NCI-H2196 treated with DMSO at 0.1 percent for 48 hours (cell line): Measurements from ENCODE around the gene WASF1.
A peak's percentile ranks its signal among the peaks of the same experiment; 100 is the strongest.
"Not testable (repeated sequence)": the region's sequence is repeated elsewhere in the genome, so short reads cannot be mapped to it uniquely, and the experiment has no call there.

Experiments used
- DNase-seq: peaks from one replicate; lab custom pipeline; 2025; ENCODE audit not compliant: unreplicated experiment; lab: John Stamatoyannopoulos, UW

The WASF1 gene

DNA sequence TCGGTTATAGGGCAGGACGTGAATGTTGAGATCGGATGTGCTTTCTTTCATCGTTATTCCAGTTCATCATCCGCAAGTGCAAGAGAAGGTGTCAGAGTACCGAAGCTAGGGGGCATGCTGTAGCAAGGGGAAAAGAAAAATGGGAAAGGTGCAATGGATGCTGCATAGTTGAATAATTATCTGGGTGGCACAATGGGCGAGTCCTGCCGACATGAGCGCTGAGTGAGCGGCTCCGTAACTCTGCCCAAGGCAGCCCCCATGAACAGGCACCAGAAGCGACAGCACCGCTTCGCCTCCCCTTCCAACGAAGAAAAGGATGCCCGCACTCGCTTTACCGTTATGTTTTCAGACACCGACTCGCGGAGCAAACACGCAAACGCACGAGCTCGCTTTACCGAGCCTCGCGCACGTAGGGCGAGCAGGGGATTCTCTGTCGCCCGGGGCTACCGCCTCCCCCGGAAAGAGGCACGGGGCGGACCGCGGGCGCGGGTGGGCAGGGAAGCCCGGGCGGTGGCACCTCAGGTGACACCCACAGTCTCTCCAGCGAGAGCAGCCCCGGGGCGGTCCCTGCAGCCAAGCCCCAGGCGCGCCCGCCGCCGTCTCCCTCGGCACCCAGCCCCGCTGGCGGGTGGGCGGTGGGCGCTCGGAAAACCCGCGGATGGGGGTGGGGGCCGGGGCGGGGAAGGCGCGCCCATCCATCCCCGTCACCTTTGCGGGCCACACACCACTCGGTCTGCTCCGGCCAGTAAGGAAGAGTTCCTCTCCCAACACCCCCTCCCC, 654 bp downstream of the WASF1 start:
- peak; percentile 59 for DNase-seq

DNA sequence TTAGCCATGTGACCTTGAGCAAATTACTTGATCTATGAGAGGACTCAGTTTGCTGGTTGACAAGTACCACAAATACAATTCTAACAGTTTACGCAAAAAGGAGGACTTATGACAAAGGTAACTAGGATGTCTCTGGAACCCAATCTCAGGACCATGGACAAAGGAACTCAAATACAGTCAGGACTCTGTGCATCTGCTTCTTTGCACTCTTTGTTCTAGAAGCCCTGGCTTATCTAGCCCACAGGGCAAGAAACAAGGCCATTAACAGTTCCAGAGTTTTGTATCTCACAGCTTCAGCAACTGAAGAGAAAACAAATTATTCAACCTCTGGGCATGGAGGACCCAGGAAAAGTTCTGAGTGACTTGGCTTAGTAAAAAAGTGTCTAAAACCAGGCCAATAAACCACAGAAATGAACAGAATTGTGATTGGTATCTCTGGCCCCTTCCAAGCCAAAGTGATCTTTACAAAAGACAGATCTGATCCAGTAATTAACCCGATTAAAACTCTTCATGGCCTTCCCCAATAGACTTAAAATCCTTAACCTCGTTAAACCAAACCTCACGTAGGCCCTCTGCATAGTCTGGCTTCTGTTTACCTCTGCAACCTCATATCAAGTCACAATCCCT, 5.9 kb downstream of the WASF1 start:
- DNase-seq = no peak

DNA sequence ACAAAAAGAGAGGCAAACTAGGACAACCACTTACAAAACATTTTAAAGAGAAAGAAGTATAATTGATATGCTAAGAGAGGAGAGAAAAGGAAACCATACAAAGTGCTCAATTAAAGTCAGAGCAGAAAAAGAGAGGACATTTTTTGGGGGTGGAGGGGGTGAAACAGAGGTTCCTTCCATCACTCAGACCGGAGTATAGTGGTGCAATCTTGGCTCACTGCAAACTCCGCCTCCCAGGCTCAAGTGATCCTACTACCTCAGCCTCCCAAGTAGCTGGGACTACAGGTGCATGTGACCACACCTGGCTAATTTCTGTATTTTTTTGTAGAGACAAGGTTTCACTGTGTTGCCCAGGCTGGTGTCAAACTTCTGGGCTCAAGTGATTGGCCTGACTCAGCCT, 9.4 kb downstream of the WASF1 start:
- no peak for DNase-seq

DNA sequence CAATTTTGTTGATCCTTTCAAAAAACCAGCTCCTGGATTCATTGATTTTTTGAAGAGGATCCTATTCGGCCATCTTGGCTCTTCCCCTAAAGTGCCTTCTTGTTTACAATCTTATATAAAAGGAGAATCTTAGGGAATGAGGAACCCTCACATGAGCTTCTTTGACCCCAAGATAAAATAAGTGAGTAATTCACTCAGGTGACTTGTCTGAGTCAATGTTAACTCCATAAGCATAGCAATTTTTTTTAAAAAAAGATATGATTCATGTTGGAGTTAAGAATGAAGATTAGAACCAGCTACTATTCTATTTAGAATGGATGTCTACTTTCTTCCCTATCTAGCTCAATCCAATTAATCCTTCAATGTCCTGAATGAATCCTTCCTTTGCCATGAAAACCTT, 21.0 kb downstream of the WASF1 start:
- DNase-seq = no peak

DNA sequence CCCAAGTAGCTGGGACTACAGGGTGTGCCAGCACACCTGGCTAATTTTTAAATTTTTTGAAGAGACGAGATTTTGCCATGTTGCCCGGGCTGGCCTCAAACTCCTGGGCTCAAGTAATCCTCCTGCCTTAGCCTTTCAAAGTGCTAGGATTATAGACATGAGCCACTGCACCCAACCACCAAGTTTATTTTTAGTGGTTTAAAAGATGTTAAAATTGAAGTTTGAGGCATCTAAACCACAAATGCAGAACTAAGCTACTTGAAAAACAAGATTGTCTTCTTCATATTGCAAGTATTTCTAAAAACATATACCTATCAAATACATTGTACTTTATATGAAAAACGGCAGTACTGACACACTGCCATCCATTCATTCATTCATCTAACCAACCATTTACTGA, 31.6 kb downstream of the WASF1 start:
- no peak for DNase-seq

DNA sequence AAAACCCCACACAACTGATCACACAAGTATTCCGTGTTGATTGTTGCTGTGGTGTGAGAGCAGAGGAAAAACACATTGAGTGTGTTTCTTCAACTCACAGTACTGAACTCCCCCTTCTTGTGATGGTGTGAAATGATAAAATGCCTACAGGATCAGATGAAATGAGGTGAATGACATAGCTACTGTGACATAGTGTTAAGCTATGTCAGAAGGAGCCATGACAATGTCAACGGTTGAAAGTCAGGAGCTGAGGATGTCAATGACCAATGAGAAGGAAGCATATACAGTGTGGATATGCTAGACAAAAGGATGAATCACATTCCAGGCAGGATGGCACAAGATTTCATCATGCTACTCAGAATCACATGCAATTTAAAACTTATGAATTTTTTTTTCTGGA, 38.8 kb downstream of the WASF1 start:
- no peak for DNase-seq

DNA sequence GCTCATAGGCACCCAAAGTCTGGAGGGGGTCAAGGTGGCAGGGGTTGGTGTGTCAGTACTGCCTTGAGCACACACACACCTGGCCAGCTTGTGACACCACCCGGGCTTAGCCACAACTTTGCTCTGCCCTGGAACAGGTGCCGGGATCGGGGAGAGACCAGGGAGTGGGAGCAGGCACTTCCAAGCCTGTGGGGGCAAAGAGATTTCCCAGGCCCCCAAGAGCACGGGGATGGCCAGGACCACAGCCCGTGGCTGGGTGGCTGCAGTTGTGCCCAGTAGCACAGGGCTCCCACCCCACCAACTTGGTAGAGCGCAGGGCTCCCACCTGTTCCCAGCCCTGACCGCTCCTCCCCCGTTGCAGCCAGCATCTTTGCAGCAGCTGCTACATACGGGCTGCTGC, 40.4 kb downstream of the WASF1 start:
- no peak for DNase-seq

DNA sequence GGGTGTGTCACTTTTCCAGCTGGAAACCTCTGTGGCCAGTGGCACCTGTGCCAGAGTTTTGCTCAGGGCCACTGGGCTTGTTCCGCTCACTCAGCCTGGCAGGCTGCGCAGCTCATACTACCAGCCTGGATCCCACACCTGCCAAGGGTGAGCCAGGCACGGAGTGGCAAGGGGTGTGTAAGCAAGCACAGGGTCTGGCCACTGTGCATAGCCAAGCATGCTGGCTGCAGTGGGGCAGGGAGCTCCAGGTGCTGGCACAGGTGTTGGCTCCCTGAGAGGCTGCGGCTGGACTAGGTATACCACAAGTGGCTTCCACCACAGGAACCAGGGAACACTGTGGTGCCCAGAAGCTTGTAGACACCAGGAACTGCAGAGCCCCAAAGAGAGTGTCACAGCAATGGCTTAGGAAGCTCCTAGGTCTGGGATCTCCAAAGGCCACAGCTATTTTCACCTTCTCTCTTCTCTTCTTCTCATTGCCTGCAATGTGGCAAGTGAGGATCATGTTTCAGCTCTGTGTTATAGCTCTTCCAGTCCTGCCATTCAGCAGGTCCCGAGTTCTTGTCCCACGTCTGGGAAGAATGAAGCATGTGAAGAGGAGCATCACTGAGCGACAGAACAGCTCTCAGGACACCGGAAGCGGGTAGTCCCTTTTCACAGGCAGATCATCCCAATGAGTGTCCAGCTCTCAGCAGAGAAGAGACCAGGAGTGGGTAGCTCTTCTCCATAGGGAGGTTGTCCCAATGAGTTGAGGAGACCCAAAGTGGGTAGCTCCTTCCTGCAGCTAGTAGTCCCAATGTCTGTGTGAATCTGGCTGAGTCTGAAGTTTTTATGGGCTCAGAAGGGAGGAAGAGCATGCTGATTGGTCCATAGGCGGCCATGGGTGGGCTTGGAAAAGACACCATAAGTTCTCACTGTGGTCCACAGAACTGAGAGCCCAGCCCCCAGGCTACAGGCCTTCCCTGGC, 41.3 kb downstream of the WASF1 start:
- no peak for DNase-seq

DNA sequence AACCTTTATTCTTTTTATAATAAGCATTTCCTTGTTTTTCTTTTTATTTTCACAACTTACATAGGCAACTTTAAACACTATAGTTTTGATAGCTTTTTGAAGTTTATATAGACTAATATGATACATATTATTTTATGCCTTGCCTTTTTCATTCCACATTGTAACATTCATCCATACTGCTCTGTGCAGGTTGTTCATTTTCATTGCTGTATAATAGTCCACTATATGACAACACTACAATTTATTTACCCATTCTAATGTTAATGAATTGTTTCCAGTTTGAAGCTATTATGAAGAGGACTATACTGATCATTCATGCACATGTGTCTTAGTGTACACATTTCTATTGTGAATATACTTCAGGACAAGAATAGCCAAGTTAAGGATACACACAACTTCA, 49.1 kb downstream of the WASF1 start:
- DNase-seq = no peak

DNA sequence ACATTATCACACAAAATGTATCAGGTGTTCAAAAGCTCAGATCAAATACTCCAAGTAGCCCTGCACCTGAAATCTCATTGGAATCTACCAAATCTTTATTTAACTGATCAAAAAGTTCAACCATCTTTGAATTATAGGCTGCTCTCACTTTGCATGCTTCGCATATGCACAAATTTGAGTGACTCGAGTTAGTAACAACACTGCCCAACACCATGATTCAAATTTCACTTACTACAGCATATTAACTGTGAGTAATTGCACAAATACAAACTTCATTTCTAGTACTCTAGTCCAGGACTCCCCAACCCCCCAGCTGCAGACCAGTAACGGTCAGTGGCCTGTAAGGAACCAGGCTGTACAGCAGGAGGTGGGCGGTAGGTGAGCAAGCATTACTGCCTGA, 51.1 kb downstream of the WASF1 start:
- DNase-seq = no peak

DNA sequence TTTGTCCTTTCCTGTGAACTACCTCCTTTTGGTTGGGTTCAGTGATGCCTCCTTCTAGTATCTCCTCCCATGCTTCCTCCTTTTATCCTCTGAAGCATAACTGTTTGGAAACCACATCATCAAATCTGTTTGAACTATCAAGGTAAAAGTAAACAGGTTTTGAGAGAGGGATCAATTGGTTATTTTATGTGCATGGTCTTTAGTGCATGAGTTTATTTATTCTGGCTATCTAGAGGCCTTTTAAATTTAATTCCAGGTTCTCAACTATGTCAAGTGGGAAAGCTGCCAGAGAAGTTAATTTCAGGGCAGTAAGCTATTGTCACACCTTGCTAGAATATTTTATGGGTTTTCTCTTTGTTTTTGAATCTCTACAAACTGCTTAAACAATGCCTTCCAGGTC, 54.1 kb downstream of the WASF1 start:
- no peak for DNase-seq

DNA sequence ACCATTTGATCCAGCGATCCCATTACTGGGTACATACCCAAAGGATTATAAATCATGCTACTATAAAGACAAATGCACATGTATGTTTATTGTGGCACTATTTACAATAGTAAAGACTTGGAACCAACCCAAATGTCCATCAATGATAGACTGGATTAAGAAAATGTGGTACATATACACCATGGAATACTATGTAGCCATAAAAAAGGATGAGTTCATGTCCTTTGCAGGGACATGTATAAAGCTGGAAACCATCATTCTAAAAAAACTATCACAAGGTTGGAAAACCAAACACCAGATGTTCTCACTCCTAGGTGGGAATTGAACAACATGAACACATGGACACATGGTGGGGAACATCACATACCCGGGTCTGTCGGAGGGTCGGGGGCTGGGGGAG, 57.8 kb downstream of the WASF1 start:
- DNase-seq = not testable (repeated sequence)

DNA sequence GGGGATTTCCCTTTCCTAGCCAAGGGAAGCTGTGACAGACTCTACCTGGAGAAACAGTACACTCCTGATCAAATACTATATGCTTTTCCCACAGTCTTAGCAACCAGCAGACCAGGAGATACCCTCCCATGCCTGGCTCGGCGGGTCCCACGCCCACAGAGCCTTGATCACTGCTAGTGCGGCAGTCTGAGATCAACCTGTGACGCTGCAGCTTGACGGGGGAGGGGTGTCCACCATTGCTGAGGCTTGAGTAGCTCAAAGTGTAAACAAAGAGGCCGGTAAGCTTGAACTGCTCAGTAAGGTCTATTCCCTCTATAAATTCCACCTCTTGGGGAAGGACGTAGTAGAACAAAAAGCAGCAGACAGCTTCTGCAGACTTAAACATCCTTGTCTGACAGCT, 63.2 kb downstream of the WASF1 start:
- DNase-seq = no peak

DNA sequence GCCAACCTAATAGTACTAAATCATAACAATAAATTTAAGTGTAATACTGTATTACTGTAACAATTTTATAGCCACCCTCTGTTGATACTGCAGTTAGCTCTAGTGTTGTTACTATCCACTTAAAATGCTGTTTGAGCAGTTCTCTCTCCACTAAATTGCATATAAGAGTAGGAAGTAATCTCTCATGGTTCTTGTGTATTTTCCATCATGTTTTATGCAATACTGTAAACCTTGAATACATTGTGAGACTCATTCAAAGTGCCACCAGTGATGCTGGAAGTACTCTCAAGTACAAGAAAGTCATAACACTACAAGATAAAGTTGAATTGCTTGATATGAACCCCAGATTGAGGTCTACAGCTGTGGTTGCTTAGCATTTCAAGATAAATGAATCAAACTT, 65.5 kb downstream of the WASF1 start:
- no peak for DNase-seq

DNA sequence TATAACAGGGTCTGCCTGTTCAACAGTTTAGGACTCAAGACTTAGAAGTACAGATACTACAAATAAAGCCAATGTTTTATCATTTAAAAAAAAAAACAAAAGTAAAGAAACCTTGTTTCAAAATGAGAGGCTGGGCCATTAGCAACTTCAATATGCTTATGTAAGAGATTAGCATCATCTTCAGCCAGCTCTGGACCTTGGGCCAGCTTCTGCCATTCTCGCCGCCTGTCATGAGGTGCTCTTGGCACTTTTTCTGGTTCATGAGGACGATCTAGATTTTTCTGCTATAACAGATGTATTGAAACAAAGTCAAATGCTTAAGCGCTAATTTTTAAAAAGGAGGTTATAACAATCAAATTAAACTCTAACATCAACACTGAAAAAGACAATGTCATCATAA, 74.2 kb downstream of the WASF1 start:
- no peak for DNase-seq

DNA sequence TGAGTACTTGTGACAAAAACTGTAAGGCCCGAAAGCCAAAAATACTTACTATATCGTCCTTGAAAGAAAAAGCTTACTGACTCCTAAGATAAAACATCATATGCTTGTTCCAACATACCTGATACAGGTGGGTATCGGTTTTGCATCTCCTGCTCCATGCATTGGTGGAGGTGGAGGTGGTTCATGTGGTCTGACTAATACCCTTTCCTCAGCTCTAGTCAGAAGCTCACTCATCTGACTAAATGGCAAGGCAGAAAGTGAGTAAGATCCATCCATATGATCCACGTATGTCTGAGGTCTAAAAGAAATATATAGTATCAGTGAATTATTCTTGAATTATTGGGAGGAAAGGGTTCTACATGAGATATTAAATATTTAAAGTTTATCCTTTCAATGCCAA, 76.2 kb downstream of the WASF1 start:
- DNase-seq = no peak

DNA sequence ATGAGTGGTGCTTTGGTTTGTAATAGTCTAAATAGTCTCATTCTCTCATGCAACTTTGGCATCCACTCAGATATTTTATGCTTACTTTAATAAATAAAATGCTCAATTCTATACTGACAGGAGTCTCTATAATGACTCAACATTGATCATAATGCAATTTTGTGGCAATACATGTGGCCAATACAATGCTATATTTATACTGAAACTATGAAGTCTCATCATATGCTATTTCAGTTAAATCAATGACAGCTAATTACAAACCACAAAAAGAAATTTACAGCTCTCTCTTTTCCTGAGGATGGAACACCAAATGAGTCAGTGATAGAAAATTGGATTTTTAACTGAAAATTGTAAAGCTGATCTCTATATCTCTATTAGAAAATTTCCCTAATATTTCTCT, 77.1 kb downstream of the WASF1 start:
- no peak for DNase-seq

DNA sequence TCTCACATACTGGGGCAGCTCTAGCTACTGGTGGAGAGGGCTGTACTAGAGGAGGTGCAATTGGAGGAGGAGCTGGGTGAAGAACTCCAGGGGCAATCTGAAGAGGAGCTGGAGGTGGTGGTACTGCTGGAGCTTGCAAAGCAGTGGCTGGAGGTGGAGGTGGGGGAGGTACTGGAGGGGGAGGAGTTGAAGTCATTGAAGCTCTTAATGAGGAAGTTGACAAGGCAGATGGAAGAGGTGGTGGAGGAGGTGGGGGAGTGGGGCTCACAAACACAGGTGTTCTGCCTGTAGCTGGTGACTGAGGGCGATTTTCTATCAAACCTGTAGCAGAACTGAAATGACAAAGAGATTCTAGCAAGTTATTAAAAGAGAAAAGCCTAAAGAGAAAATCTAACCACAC, 77.6 kb downstream of the WASF1 start:
- DNase-seq = no peak

DNA sequence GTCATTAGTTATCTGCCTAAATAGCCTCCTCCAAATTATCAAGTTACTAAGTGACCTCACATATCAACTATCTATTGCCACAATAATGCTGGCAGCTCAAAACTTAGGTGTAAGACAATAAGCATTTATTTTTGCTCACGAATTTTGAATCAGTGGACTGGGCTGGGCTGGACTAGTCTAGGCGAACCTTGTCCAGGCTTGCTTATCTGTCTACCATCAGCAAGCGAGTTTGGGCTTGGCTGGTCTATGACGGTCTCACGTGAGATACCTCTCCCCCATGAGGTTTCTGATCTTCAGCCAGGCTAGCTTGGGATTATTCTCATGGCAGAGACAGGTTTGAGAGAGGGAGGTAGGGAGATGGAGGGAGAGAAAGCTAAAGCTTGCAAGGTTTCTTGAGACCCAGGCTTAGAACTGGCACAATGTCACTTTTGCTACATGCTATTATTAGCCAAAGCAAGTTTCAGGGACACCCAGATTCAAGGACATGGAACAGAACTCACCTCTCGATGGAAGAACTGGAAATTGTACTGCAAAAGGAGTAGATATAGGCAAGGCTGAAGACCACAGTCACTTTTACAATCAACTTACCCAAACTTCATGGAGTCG, 80.9 kb downstream of the WASF1 start:
- no peak for DNase-seq

DNA sequence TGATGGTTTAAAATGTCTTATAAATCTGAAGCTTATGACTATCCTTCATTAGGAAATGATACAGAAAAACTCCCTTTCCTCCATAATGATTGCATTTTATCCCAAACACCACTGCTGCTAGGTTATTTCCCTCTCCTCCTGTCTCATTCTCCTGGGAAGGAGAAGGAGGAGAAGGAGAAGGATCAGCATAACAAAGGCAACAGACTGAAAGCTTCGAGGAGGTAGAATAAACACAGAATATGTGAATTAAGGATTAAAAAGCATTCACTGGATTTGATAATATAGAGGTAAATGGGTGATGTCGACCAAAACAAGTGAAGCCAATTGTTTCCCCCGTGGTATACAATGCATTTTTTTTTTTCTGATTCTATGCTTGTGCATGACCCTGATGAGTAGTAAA, 82.0 kb downstream of the WASF1 start:
- no peak for DNase-seq

DNA sequence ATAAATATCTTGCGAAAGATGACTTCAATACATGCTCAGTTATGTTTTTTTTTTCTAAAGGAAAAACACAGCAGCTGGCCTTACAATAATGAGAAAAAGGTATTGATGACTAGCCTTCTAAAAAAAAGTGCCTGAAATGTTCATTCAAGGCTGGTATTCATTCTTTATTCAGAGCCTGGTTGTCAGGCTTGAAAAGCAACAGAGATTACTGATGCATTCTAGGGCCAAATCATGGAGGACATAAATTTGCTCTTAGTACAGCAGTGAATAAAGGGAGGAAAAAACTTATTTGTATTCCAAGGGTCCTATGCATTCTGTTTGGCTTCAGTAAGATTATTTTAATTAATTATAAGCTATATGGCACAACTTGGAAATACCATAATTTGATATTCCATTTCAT, 83.5 kb downstream of the WASF1 start:
- DNase-seq = no peak
